H9 (cell line): ENCODE results near the gene CPT1B. TPM values are rescaled to one million over a fixed set of nuclear protein-coding genes. Genes with fewer than 3 reads are reported as not detected.

Experiments
- DNase-seq: peaks from one replicate; pipeline ENCODE4 v3.0.0-alpha.2; 2017
- H2AFZ ChIP-seq: one replicate; pipeline ENCODE4 v1.6.1; 2013; ENCODE audit warnings: mild to moderate bottlenecking, low read length, control low read depth, moderate library complexity
- H2AK5ac ChIP-seq: 2 replicates; pipeline ENCODE4 v1.6.1; 2013; ENCODE audit warnings: low read length, control low read depth, mixed read lengths; ENCODE audit not compliant: insufficient read length
- H2BK120ac ChIP-seq: one replicate; pipeline ENCODE4 v1.6.1; 2013; ENCODE audit warnings: low read depth, mild to moderate bottlenecking, low read length, control low read depth, inconsistent platforms; ENCODE audit not compliant: poor library complexity, severe bottlenecking
- H2BK12ac ChIP-seq: 2 replicates; pipeline ENCODE4 v1.6.1; 2013; ENCODE audit warnings: low read length, control low read depth, mixed read lengths, low read depth; ENCODE audit not compliant: insufficient read length
- H2BK15ac ChIP-seq: 2 replicates; pipeline ENCODE4 v1.6.1; 2013; ENCODE audit warnings: low read depth, low read length, control low read depth
- H2BK20ac ChIP-seq: one replicate; pipeline ENCODE4 v1.6.1; 2013; ENCODE audit warnings: low read depth, mild to moderate bottlenecking, low read length, control low read depth, inconsistent platforms; ENCODE audit not compliant: poor library complexity, severe bottlenecking
- H2BK5ac ChIP-seq: 2 replicates; pipeline ENCODE4 v1.6.1; 2013; ENCODE audit warnings: low read length, control low read depth, mixed read lengths; ENCODE audit not compliant: insufficient read length
- H3K14ac ChIP-seq: 2 replicates; pipeline ENCODE4 v1.6.1; 2013; ENCODE audit warnings: low read length, control low read depth; ENCODE audit not compliant: insufficient read depth
- H3K18ac ChIP-seq: 2 replicates; pipeline ENCODE4 v1.6.1; 2013; ENCODE audit warnings: low read depth, mild to moderate bottlenecking, mixed read lengths, low read length, control low read depth; ENCODE audit not compliant: insufficient read length
- H3K23ac ChIP-seq: 2 replicates; pipeline ENCODE4 v1.6.1; 2013; ENCODE audit warnings: low read length, control low read depth, mixed read lengths, low read depth; ENCODE audit not compliant: insufficient read length
- H3K23me2 ChIP-seq: 2 replicates; pipeline ENCODE4 v1.6.1; 2013; ENCODE audit warnings: low read depth, mild to moderate bottlenecking, mixed read lengths, low read length, control low read depth; ENCODE audit not compliant: insufficient read length, poor library complexity, severe bottlenecking
- H3K27ac ChIP-seq: 2 replicates; pipeline ENCODE4 v1.5.1; 2013; ENCODE audit warnings: low read length, control low read depth, mixed read lengths, low read depth; ENCODE audit not compliant: insufficient read length
- H3K27me3 ChIP-seq: 2 replicates; pipeline ENCODE4 v1.6.1; 2013; ENCODE audit warnings: low read length, control low read depth, inconsistent platforms; ENCODE audit not compliant: insufficient read depth
- H3K4ac ChIP-seq: 2 replicates; pipeline ENCODE4 v1.6.1; 2013; ENCODE audit warnings: low read depth, mild to moderate bottlenecking, control low read depth, inconsistent platforms, low read length, moderate library complexity
- H3K4me1 ChIP-seq: 2 replicates; pipeline ENCODE4 v1.6.1; 2013; ENCODE audit warnings: low read length, control low read depth, inconsistent platforms; ENCODE audit not compliant: insufficient read depth
- H3K4me2 ChIP-seq: 2 replicates; pipeline ENCODE4 v1.6.1; 2013; ENCODE audit warnings: low read length, control low read depth, mixed read lengths; ENCODE audit not compliant: insufficient read length, insufficient read depth
- H3K56ac ChIP-seq: 2 replicates; pipeline ENCODE4 v1.6.1; 2013; ENCODE audit warnings: low read depth, mild to moderate bottlenecking, mixed read lengths, low read length, control low read depth; ENCODE audit not compliant: insufficient read length
- H3K79me1 ChIP-seq: 2 replicates; pipeline ENCODE4 v1.6.1; 2013; ENCODE audit warnings: low read depth, mild to moderate bottlenecking, moderate library complexity, low read length, control low read depth, inconsistent platforms; ENCODE audit not compliant: insufficient read depth, poor library complexity, severe bottlenecking
- H3K79me2 ChIP-seq: 2 replicates; pipeline ENCODE4 v1.6.1; 2013; ENCODE audit warnings: low read length, control low read depth, inconsistent platforms; ENCODE audit not compliant: insufficient read depth
- H3K9ac ChIP-seq: 2 replicates; pipeline ENCODE4 v1.6.1; 2013; ENCODE audit warnings: low read length, control low read depth, mixed read lengths; ENCODE audit not compliant: insufficient read length; ENCODE audit errors: extremely low read depth
- H3K9me3 ChIP-seq: one replicate; pipeline ENCODE4 v1.6.1; 2013; ENCODE audit warnings: low read depth, low read length, inconsistent platforms; ENCODE audit not compliant: control insufficient read depth
- H3T11ph ChIP-seq: one replicate; pipeline ENCODE4 v1.6.1; 2013; ENCODE audit warnings: mild to moderate bottlenecking, low read length, control low read depth, inconsistent platforms
- H4K20me1 ChIP-seq: one replicate; pipeline ENCODE4 v1.6.1; 2013; ENCODE audit not compliant: control insufficient read depth, insufficient read length, insufficient read depth
- H4K5ac ChIP-seq: 2 replicates; pipeline ENCODE4 v1.6.1; 2013; ENCODE audit warnings: low read depth, mild to moderate bottlenecking, mixed read lengths, low read length, control low read depth; ENCODE audit not compliant: insufficient read length
- H4K8ac ChIP-seq: replicated peaks from 2 replicates; pipeline ENCODE4 v1.6.1; 2013; ENCODE audit warnings: low read length, control low read depth, mixed read lengths, low read depth; ENCODE audit not compliant: insufficient read length
- H4K91ac ChIP-seq: 2 replicates; pipeline ENCODE4 v1.6.1; 2013; ENCODE audit warnings: low read depth, mild to moderate bottlenecking, moderate library complexity, mixed read lengths, low read length, control low read depth; ENCODE audit not compliant: insufficient read length
- H3K27ac Mint-ChIP-seq, 3 experiments: 2 replicates in 2 of 3; 3 replicates in 1 of 3; pipeline ENCODE4 v1.8.0; 2020 to 2021; ENCODE audit warnings: mixed read lengths in 3 of 3, mild to moderate bottlenecking in 1 of 3, moderate library complexity in 1 of 3
- H3K27me3 Mint-ChIP-seq: 2 replicates; pipeline ENCODE4 v1.8.0; 2021; ENCODE audit warnings: low read depth, mild to moderate bottlenecking, moderate library complexity, mixed read lengths
- H3K36me3 Mint-ChIP-seq, 3 experiments: 2 replicates in 2 of 3; 3 replicates in 1 of 3; pipeline ENCODE4 v1.8.0; 2020 to 2021; ENCODE audit warnings: low read depth in 3 of 3, mixed read lengths in 3 of 3; ENCODE audit not compliant: insufficient read depth in 1 of 3
- H3K4me1 Mint-ChIP-seq, 2 experiments: 2 replicates each; pipeline ENCODE4 v1.8.0; 2020; ENCODE audit warnings: mixed read lengths in 2 of 2
- H3K4me3 Mint-ChIP-seq, 2 experiments: 2 replicates in 1 of 2; 3 replicates in 1 of 2; pipeline ENCODE4 v1.8.0; 2020 to 2021; ENCODE audit warnings: mild to moderate bottlenecking in 2 of 2, mixed read lengths in 2 of 2, moderate library complexity in 1 of 2
- H3K9me3 Mint-ChIP-seq, 2 experiments: 2 replicates in 1 of 2; 3 replicates in 1 of 2; pipeline ENCODE4 v1.8.0; 2020; ENCODE audit warnings: mild to moderate bottlenecking in 2 of 2, mixed read lengths in 2 of 2, moderate library complexity in 1 of 2
- WGBS: extraction: QIAGEN DNeasy Blood & Tissue Kit; methylation state at CpG from one replicate; pipeline ENCODE4 v1.1.7; 2013; ENCODE audit warnings: missing lambda C conversion rate, low lambda C conversion rate, mixed read lengths; ENCODE audit not compliant: insufficient read length; ENCODE audit errors: extremely low coverage; 5-methylcytosine and 5-hydroxymethylcytosine counted together
- total RNA-seq: library from RNA; stranded (reverse); gene quantifications from 2 replicates; pipeline ENCODE4 v1.2.1, GENCODE V29; 2021
- TF ChIP-seq, protein P1 (sequence below): fragments of 200-600 bp; sonication (generic); conservative IDR thresholded peaks from 3 replicates; pipeline ENCODE4 v1.8.0; 2021; ENCODE audit warnings: antibody characterized with exemption, mild to moderate bottlenecking

CPT1B gene
- total RNA-seq, 1 experiment from 2014 or later, result 65.7 TPM

DNA sequence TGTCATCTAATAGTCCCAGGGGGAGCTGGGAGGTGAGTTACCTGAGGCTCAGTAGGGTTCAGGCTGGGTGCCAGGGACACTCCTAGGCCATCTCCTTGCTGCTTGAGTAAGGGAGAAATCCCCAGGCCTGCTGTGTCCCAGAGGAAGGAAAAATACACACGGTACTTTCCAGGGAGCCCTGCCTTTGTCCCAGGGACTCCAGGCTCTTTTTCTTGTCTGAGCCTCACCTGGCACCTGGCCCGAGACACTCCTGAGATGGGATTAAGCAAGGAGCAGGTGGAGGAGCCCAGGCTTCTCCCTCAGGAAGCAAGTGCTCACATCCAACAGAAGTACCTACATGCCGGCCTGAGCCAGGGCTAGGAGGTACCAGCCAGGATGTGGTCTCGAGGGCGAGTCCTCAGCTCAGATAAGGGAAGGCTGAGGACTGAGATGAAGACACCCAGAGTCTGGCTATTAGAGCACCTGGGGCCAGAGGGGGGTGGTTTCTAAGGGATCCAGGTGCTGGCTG lies 33.4 kb downstream of the CPT1B start:
- peaks cover 2% of the 10 kb centered on the region for H3K23me2 ChIP-seq
- H3K9ac ChIP-seq, result no peak overlapping the region
- H3K23ac ChIP-seq, result no peak overlapping the region
- no peaks in the 10 kb centered on the region for H3K79me1 ChIP-seq
- no CpG with 5 or more reads among the region's 5 CpGs for WGBS
- no peak overlapping the region for H2AK5ac ChIP-seq
- no peaks in the 10 kb centered on the region; a peak in 1 of 5 replicates for H3K9me3 Mint-ChIP-seq
- no peak overlapping the region for H3K27ac ChIP-seq
- no peaks in the 10 kb centered on the region for H3K79me2 ChIP-seq
- no peak overlapping the region for H4K5ac ChIP-seq
- DNase-seq, result no peak
- no peak overlapping the region for H3K56ac ChIP-seq
- H2BK15ac ChIP-seq, result no peak overlapping the region
- H3K4ac ChIP-seq, result no peak overlapping the region
- no peaks in the 10 kb centered on the region for H3K4me1 ChIP-seq
- no peak overlapping the region for H3K4me3 Mint-ChIP-seq
- peaks cover 44% of the 10 kb centered on the region for H3K27me3 Mint-ChIP-seq
- H4K8ac ChIP-seq, result no peak overlapping the region
- no peaks in the 10 kb centered on the region for H3K9me3 ChIP-seq
- no peaks in the 10 kb centered on the region; the same call in 1 of the 2 replicates for H3K27me3 ChIP-seq
- H4K20me1 ChIP-seq, result no peaks in the 10 kb centered on the region
- TF ChIP-seq, protein P1, sequence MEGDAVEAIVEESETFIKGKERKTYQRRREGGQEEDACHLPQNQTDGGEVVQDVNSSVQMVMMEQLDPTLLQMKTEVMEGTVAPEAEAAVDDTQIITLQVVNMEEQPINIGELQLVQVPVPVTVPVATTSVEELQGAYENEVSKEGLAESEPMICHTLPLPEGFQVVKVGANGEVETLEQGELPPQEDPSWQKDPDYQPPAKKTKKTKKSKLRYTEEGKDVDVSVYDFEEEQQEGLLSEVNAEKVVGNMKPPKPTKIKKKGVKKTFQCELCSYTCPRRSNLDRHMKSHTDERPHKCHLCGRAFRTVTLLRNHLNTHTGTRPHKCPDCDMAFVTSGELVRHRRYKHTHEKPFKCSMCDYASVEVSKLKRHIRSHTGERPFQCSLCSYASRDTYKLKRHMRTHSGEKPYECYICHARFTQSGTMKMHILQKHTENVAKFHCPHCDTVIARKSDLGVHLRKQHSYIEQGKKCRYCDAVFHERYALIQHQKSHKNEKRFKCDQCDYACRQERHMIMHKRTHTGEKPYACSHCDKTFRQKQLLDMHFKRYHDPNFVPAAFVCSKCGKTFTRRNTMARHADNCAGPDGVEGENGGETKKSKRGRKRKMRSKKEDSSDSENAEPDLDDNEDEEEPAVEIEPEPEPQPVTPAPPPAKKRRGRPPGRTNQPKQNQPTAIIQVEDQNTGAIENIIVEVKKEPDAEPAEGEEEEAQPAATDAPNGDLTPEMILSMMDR, result no peak
- no peak overlapping the region for H3K4me2 ChIP-seq
- H3K4me1 Mint-ChIP-seq, result no peaks in the 10 kb centered on the region; a peak in 1 of 4 replicates
- no peak overlapping the region for H3K18ac ChIP-seq
- H3K27ac Mint-ChIP-seq, result no peak overlapping the region
- H2BK5ac ChIP-seq, result no peak overlapping the region
- H2AFZ ChIP-seq, result no peak overlapping the region
- no peak overlapping the region for H3T11ph ChIP-seq
- H3K36me3 Mint-ChIP-seq, result no peaks in the 10 kb centered on the region
- H3K14ac ChIP-seq, result no peak overlapping the region
- H4K91ac ChIP-seq, result no peak overlapping the region
- no peak overlapping the region for H2BK20ac ChIP-seq
- H2BK120ac ChIP-seq, result no peak overlapping the region
- no peak overlapping the region for H2BK12ac ChIP-seq
